Measurements from ENCODE around the gene GPRC5A. TPM values are rescaled to one million over a fixed set of nuclear protein-coding genes. Genes with fewer than 3 reads are reported as not detected.

Gene GPRC5A
- total and polyA plus RNA-seq, 2 of the 8 experiments (the other 6 are each of a cell fraction or from before 2014, with no cell fraction given), result 1.0 to 1.4 TPM

GRCh38 chr12:12917517-12917916 is 26.2 kb downstream of the GPRC5A start:
- no peak overlapping the region for H3K14ac ChIP-seq (ENCODE audit: insufficient read length)
- no peaks in the 10 kb centered on the region for H3K79me2 ChIP-seq (ENCODE audit: control insufficient read depth in 1 of 2, insufficient read depth in 2 of 2, low read length in 2 of 2)
- no peak overlapping the region for H3K23ac ChIP-seq (ENCODE audit: insufficient read length)
- H2AFZ ChIP-seq (ENCODE audit: low read length), result no peak overlapping the region
- CTCF ChIA-PET (ENCODE audit: partially characterized antibody), result interaction anchor here (1.0 to 11.7 kb wide), 11 partner anchors 13 to 296 kb away, joined by 3 to 162 read pairs (median 8); no protein-coding TSS in a partner anchor
- H3K56ac ChIP-seq (replicated peaks; ENCODE audit: insufficient read length, low read depth, low read length), result no peak overlapping the region
- no peaks in the 10 kb centered on the region for H3K36me3 ChIP-seq (ENCODE audit: control insufficient read depth in 2 of 4, insufficient read depth in 4 of 4, low read length in 3 of 4)
- peaks cover 0 to 8% (median 1%) of the 10 kb centered on the region in 4 experiments; a peak in 5 of 7 replicates for H3K4me1 ChIP-seq (replicated peaks in 1 of 4; ENCODE audit: control insufficient read depth in 3 of 4, insufficient read depth in 4 of 4, low read length in 3 of 4)
- WGBS, 2 experiments (ENCODE audit: extremely low coverage in 1 of 2, insufficient coverage in 1 of 2, insufficient read length in 1 of 2, insufficient replicate concordance in 2 of 2, low coverage in 1 of 2, low lambda C conversion rate in 2 of 2, missing lambda C conversion rate in 1 of 2), result 93% methylated on average over 2 of the region's 2 CpGs; no CpG with 5 or more reads in 1 of the 2 experiments
- H3K18ac ChIP-seq (ENCODE audit: extremely low read depth, low read length), result no peak overlapping the region
- no peak overlapping the region for H2BK120ac ChIP-seq (replicated peaks; ENCODE audit: low read depth, low read length)
- H3K4me3 ChIP-seq (ENCODE audit: extremely low read depth in 1 of 4, insufficient read depth in 2 of 4, low read depth in 3 of 4, low read length in 4 of 4), result no peak overlapping the region
- H3K9ac ChIP-seq (replicated peaks in 1 of 4; ENCODE audit: extremely low read depth in 1 of 4, low read depth in 3 of 4, low read length in 3 of 4), result no peak overlapping the region
- no peak overlapping the region for H2BK5ac ChIP-seq (ENCODE audit: low read depth, low read length)
- H4K91ac ChIP-seq (replicated peaks; ENCODE audit: insufficient read length, low read length), result no peak overlapping the region
- no peaks in the 10 kb centered on the region for H3K23me2 ChIP-seq (ENCODE audit: low read depth, low read length)
- no peaks in the 10 kb centered on the region; a peak in 1 of 7 replicates for H3K27me3 ChIP-seq (replicated peaks in 1 of 4; ENCODE audit: control insufficient read depth in 3 of 4, extremely low read depth in 1 of 4, insufficient read depth in 3 of 4, low read length in 3 of 4)
- H2BK20ac ChIP-seq (ENCODE audit: low read length), result no peak overlapping the region
- POLR2A ChIA-PET (ENCODE audit: partially characterized antibody), result interaction anchor here (1.2 kb wide), 1 partner anchor 292 kb away, joined by 3 read pairs; no protein-coding TSS in a partner anchor
- H4K20me1 ChIP-seq (replicated peaks in 1 of 2; ENCODE audit: control insufficient read depth in 1 of 2, insufficient read depth in 2 of 2, low read length in 2 of 2), result no peaks in the 10 kb centered on the region
- H3K4ac ChIP-seq (replicated peaks; ENCODE audit: insufficient read length, low read depth, low read length), result no peak overlapping the region
- H2BK12ac ChIP-seq (ENCODE audit: low read depth, low read length), result no peak overlapping the region
- DNase-seq (ENCODE audit: low read depth in 1 of 2, low spot score in 2 of 2), result no peak
- FAIRE-seq, result no peak
- no peak overlapping the region for H2AK5ac ChIP-seq (ENCODE audit: low read depth, low read length)
- no peak overlapping the region for H3K27ac ChIP-seq (ENCODE audit: low read depth, low read length)
- H4K5ac ChIP-seq (ENCODE audit: insufficient read length, low read depth, low read length), result no peak overlapping the region
- no peak overlapping the region for H2BK15ac ChIP-seq (ENCODE audit: low read length)
- H4K8ac ChIP-seq (ENCODE audit: extremely low read depth, insufficient read depth, low read length), result no peak overlapping the region
- H3K9me3 ChIP-seq (ENCODE audit: insufficient read depth in 2 of 2, low read depth in 1 of 2, low read length in 1 of 2), result no peaks in the 10 kb centered on the region
- H3K4me2 ChIP-seq (ENCODE audit: insufficient read depth in 1 of 2, low read depth in 2 of 2, low read length in 2 of 2), result no peak overlapping the region
- H3K79me1 ChIP-seq (ENCODE audit: low read depth, low read length), result no peaks in the 10 kb centered on the region
- no peak for TF ChIP-seq SIRT6 (IDR thresholded peaks at IDR 0.05; ENCODE audit: low read length)
- TF ChIP-seq RNF2 (IDR thresholded peaks at IDR 0.05; ENCODE audit: borderline replicate concordance, low read depth, low read length, missing control alignments, poor library complexity, severe bottlenecking), result no peak
- TF ChIP-seq NRF1 (IDR thresholded peaks at IDR 0.05; ENCODE audit: low read depth, low read length), result no peak
- TF ChIP-seq TBP (IDR thresholded peaks at IDR 0.05; ENCODE audit: low read depth, low read length), result no peak
- TF ChIP-seq MAFK (IDR thresholded peaks at IDR 0.05; ENCODE audit: low read depth, low read length), result no peak
- TF ChIP-seq GTF2F1 (IDR thresholded peaks at IDR 0.05; ENCODE audit: borderline replicate concordance, low read depth, low read length), result no peak
- TF ChIP-seq SUZ12 (IDR thresholded peaks at IDR 0.05; ENCODE audit: low read length), result no peak
- TF ChIP-seq POLR2A (IDR thresholded peaks at IDR 0.05; ENCODE audit: control extremely low read depth in 1 of 2, low read depth in 2 of 2, low read length in 2 of 2), result no peak
- no peak for TF ChIP-seq ATF2 (IDR thresholded peaks at IDR 0.05; ENCODE audit: low read length)
- TF ChIP-seq KDM1A (IDR thresholded peaks at IDR 0.05; ENCODE audit: borderline replicate concordance, low read length), result no peak
- TF ChIP-seq GABPA (IDR thresholded peaks at IDR 0.05; ENCODE audit: borderline replicate concordance, insufficient read depth, low read length), result no peak
- no peak for TF ChIP-seq POLR2AphosphoS5 (IDR thresholded peaks at IDR 0.05; ENCODE audit: low read depth, low read length)
- TF ChIP-seq ASH2L (IDR thresholded peaks at IDR 0.05; ENCODE audit: low read length), result no peak
